Mesenchymal stem cell (in vitro differentiated cells and primary cell): ENCODE data around the gene CDC16.

ENCODE experiments used
- DNase-seq: peaks from one replicate; pipeline ENCODE4 v3.0.0-alpha.2; 2013
- H2AFZ ChIP-seq: one replicate; pipeline ENCODE4 v1.6.1; 2013; ENCODE audit warnings: low read depth, mild to moderate bottlenecking, control low read depth, inconsistent platforms, low read length, moderate library complexity
- H2AK5ac ChIP-seq: 2 replicates; pipeline ENCODE4 v1.6.1; 2013; ENCODE audit warnings: low read length, moderate library complexity, mild to moderate bottlenecking, inconsistent platforms; ENCODE audit not compliant: severe bottlenecking
- H2BK120ac ChIP-seq: one replicate; pipeline ENCODE4 v1.6.1; 2013; ENCODE audit warnings: low read depth, mild to moderate bottlenecking, inconsistent platforms, low read length, moderate library complexity
- H2BK12ac ChIP-seq, 2 experiments: one replicate each; pipeline ENCODE4 v1.6.1; 2013; ENCODE audit warnings: inconsistent platforms in 2 of 2, low read length in 2 of 2, mild to moderate bottlenecking in 2 of 2, moderate library complexity in 2 of 2, control low read depth in 1 of 2
- H2BK15ac ChIP-seq: one replicate; pipeline ENCODE4 v1.6.1; 2013; ENCODE audit warnings: mild to moderate bottlenecking, low read depth, inconsistent platforms; ENCODE audit not compliant: poor library complexity, severe bottlenecking
- H2BK5ac ChIP-seq: 2 replicates; pipeline ENCODE4 v1.6.1; 2013; ENCODE audit warnings: low read depth, mild to moderate bottlenecking, low read length, control low read depth, inconsistent platforms; ENCODE audit not compliant: poor library complexity, severe bottlenecking
- H3K14ac ChIP-seq, 2 experiments: one replicate each; pipeline ENCODE4 v1.6.1; 2013; ENCODE audit warnings: inconsistent platforms in 2 of 2, low read length in 2 of 2, control low read depth in 1 of 2, mild to moderate bottlenecking in 1 of 2, moderate library complexity in 1 of 2
- H3K18ac ChIP-seq, 2 experiments: one replicate each; pipeline ENCODE4 v1.6.1; 2013; ENCODE audit warnings: inconsistent platforms in 2 of 2, low read length in 2 of 2, control low read depth in 1 of 2, low read depth in 1 of 2, mild to moderate bottlenecking in 1 of 2
- H3K23ac ChIP-seq, 2 experiments: one replicate each; pipeline ENCODE4 v1.6.1; 2013; ENCODE audit warnings: inconsistent platforms in 2 of 2, low read length in 2 of 2, mild to moderate bottlenecking in 2 of 2, moderate library complexity in 2 of 2, control low read depth in 1 of 2
- H3K27ac ChIP-seq: 2 replicates; pipeline ENCODE4 v1.5.1; 2013; ENCODE audit warnings: mild to moderate bottlenecking, moderate library complexity, low read length, control low read depth, inconsistent platforms; ENCODE audit not compliant: poor library complexity, severe bottlenecking
- H3K27me3 ChIP-seq, 2 experiments: 2 replicates each; pipeline versions ENCODE4 v1.6.1 to v1.7.0; 2013; ENCODE audit warnings: low read length in 2 of 2, mild to moderate bottlenecking in 2 of 2, moderate library complexity in 2 of 2, control low read depth in 1 of 2, inconsistent platforms in 1 of 2; ENCODE audit not compliant: control insufficient read depth in 1 of 2, insufficient read depth in 1 of 2
- H3K36me3 ChIP-seq, 2 experiments: 2 replicates each; pipeline versions ENCODE4 v1.6.1 to v1.7.0; 2013; ENCODE audit warnings: low read length in 2 of 2, control low read depth in 1 of 2, inconsistent platforms in 1 of 2, low read depth in 1 of 2, mild to moderate bottlenecking in 1 of 2; ENCODE audit not compliant: insufficient read depth in 2 of 2, control insufficient read depth in 1 of 2
- H3K4ac ChIP-seq, 2 experiments: one replicate each; pipeline ENCODE4 v1.6.1; 2013; ENCODE audit warnings: inconsistent platforms in 2 of 2, low read length in 2 of 2, mild to moderate bottlenecking in 2 of 2, moderate library complexity in 2 of 2, control low read depth in 1 of 2, low read depth in 1 of 2
- H3K4me1 ChIP-seq: 2 replicates; pipeline ENCODE4 v1.6.1; 2013; ENCODE audit warnings: low read depth, low read length, control low read depth; ENCODE audit not compliant: control insufficient read depth, insufficient read depth
- H3K4me2 ChIP-seq: 2 replicates; pipeline ENCODE4 v1.6.1; 2013; ENCODE audit warnings: low read length, mild to moderate bottlenecking, inconsistent platforms; ENCODE audit not compliant: poor library complexity, severe bottlenecking
- H3K4me3 ChIP-seq, 2 experiments: 2 replicates each; pipeline versions ENCODE4 v1.5.1 to v1.7.0; 2013; ENCODE audit warnings: low read length in 2 of 2, mild to moderate bottlenecking in 2 of 2, control low read depth in 1 of 2, low read depth in 1 of 2; ENCODE audit not compliant: insufficient read depth in 1 of 2
- H3K79me1 ChIP-seq: replicated peaks from 2 replicates; pipeline ENCODE4 v1.6.1; 2013; ENCODE audit warnings: mild to moderate bottlenecking, control low read depth, low read length, inconsistent platforms; ENCODE audit not compliant: poor library complexity, severe bottlenecking
- H3K9ac ChIP-seq: 2 replicates; pipeline ENCODE4 v1.7.0; 2013; ENCODE audit warnings: mild to moderate bottlenecking, low read length, moderate library complexity
- H3K9me3 ChIP-seq: 2 replicates; pipeline ENCODE4 v1.7.0; 2013; ENCODE audit warnings: mild to moderate bottlenecking, low read length; ENCODE audit not compliant: control insufficient read depth
- H4K8ac ChIP-seq: one replicate; pipeline ENCODE4 v1.6.1; 2013; ENCODE audit warnings: inconsistent platforms, mild to moderate bottlenecking, low read length, moderate library complexity
- H4K91ac ChIP-seq: one replicate; pipeline ENCODE4 v1.6.1; 2013; ENCODE audit warnings: mild to moderate bottlenecking, low read length, inconsistent platforms
- WGBS: methylation state at CpG from one replicate; pipeline ENCODE4 v1.1.7; 2013; ENCODE audit warnings: mixed read lengths; 5-methylcytosine and 5-hydroxymethylcytosine counted together

CDC16 gene

DNA sequence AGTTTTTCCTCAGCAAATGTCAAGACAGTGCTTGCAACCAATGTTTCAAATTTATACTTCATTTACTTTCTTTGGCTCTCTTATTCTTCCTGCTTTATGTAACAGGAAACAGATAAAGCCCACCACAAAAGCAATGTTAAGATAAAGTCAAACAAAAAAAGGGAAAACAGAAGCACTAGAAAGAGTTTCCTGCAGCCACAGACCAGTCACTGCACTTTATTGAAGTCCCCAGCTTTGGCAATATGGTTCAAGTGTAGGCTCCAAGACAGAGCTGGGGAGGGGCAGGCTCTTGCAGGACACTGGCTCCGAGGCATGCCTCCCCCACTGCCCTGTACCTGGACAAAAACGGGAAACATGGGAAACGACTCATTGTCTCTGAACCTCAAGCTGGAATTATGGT is 15.3 kb upstream of the CDC16 start:
- WGBS: 75% methylated on average over 3 of the region's 3 CpGs

DNA sequence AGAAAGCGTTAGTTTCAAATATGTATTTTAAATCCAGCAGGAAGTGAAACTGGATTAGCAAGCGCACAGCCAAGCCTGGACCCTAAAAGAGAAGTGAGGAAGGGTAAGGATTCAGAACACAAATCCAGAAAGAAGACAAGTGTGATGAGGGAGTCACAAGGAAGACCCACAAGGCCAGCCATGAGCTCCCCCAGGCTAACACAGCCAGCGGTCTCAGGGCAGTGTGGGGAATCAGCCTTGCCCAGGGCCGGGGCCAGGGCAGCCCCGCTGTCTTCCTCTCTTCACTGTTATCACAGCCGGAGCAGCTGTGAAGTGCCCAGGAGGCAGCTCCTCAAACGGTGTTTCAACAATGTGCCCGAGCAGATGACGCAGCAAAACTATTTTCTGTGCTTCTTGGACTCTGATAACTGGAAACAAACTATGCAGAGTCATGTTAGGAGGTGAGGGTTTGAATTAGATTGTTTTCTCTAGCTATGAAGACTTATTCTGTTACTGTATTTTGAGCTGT is 12.2 kb upstream of the CDC16 start:
- no peak overlapping the region for H2BK5ac ChIP-seq
- no peak overlapping the region for H2BK120ac ChIP-seq
- no peak overlapping the region for H2BK12ac ChIP-seq
- no peak overlapping the region for H3K4ac ChIP-seq
- no peaks in the 10 kb centered on the region for H3K79me1 ChIP-seq
- peak overlapping the region; percentile 15 for H3K9ac ChIP-seq
- 80% methylated on average over 9 of the region's 9 CpGs for WGBS
- peaks cover 16% of the 10 kb centered on the region for H3K4me1 ChIP-seq
- H2BK15ac ChIP-seq: no peak overlapping the region
- H3K23ac ChIP-seq: no peak overlapping the region
- no peak overlapping the region for H2AFZ ChIP-seq
- no peaks in the 10 kb centered on the region for H3K9me3 ChIP-seq
- peak overlapping the region; percentile 19 for H3K27ac ChIP-seq
- no peak overlapping the region for H3K14ac ChIP-seq
- H4K91ac ChIP-seq: peak overlapping the region; percentile 70
- DNase-seq: no peak
- no peak overlapping the region for H2AK5ac ChIP-seq
- no peak overlapping the region for H3K4me3 ChIP-seq
- no peaks in the 10 kb centered on the region for H3K27me3 ChIP-seq
- H3K4me2 ChIP-seq: no peak overlapping the region
- H4K8ac ChIP-seq: no peak overlapping the region
- H3K18ac ChIP-seq: peak overlapping the region in 1 of 2 experiments; percentile 28
- H3K36me3 ChIP-seq: no peaks in the 10 kb centered on the region

More for the DNA sequence above, 15.3 kb upstream of the CDC16 start:
- no peak overlapping the region for H3K18ac ChIP-seq
- no peak overlapping the region for H3K4me3 ChIP-seq
- DNase-seq: no peak
- no peak overlapping the region for H2BK12ac ChIP-seq
- no peaks in the 10 kb centered on the region for H3K79me1 ChIP-seq
- no peak overlapping the region for H3K27ac ChIP-seq
- H3K4me2 ChIP-seq: no peak overlapping the region
- H3K27me3 ChIP-seq: peaks cover 6 to 10% of the 10 kb centered on the region in 2 experiments
- H3K9me3 ChIP-seq: no peaks in the 10 kb centered on the region
- no peak overlapping the region for H2AK5ac ChIP-seq
- no peak overlapping the region for H4K8ac ChIP-seq
- no peak overlapping the region for H2BK120ac ChIP-seq
- H2AFZ ChIP-seq: no peak overlapping the region
- H3K36me3 ChIP-seq: no peaks in the 10 kb centered on the region
- no peak overlapping the region for H3K14ac ChIP-seq
- no peak overlapping the region for H2BK5ac ChIP-seq
- H3K9ac ChIP-seq: no peak overlapping the region
- H3K23ac ChIP-seq: no peak overlapping the region
- H3K4me1 ChIP-seq: peaks cover 7% of the 10 kb centered on the region
- H3K4ac ChIP-seq: no peak overlapping the region
- no peak overlapping the region for H2BK15ac ChIP-seq
- no peak overlapping the region for H4K91ac ChIP-seq

DNA sequence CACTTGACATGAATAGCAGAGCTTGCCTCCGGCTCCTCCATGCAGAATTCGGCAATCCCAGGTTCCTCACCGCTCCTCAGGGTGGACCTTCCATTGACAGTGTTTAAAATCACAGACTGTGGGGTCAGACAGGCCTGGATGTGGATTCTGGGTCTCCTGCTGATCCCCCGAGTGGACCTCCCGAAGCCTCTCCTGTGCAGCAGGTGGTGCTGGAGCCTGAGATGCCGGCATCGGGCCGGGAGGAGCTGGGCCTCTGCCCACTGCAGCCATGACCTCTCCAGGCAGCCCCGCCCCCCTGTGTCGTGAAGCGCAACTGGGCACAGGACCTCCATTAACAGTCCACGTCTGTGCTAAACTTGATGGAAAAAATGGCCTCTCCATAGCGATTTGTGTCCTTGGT is 10.5 kb upstream of the CDC16 start:
- no peak overlapping the region for H2BK15ac ChIP-seq
- H3K4me3 ChIP-seq: no peak overlapping the region
- H3K4ac ChIP-seq: no peak overlapping the region
- no peak overlapping the region for H2BK12ac ChIP-seq
- 95% methylated on average over 13 of the region's 13 CpGs for WGBS
- no peaks in the 10 kb centered on the region for H3K36me3 ChIP-seq
- H2BK120ac ChIP-seq: no peak overlapping the region
- H2AFZ ChIP-seq: no peak overlapping the region
- H2AK5ac ChIP-seq: peak overlapping the region; percentile 10
- H3K79me1 ChIP-seq: no peaks in the 10 kb centered on the region
- H4K91ac ChIP-seq: no peak overlapping the region
- H3K14ac ChIP-seq: no peak overlapping the region
- H3K23ac ChIP-seq: no peak overlapping the region
- no peak overlapping the region for H3K27ac ChIP-seq
- H3K4me2 ChIP-seq: no peak overlapping the region
- DNase-seq: no peak
- no peak overlapping the region for H3K9ac ChIP-seq
- peaks cover 17% of the 10 kb centered on the region for H3K4me1 ChIP-seq
- no peak overlapping the region for H2BK5ac ChIP-seq
- no peaks in the 10 kb centered on the region for H3K9me3 ChIP-seq
- no peak overlapping the region for H3K18ac ChIP-seq
- H3K27me3 ChIP-seq: peaks cover 13% of the 10 kb centered on the region in 2 experiments
- H4K8ac ChIP-seq: no peak overlapping the region

DNA sequence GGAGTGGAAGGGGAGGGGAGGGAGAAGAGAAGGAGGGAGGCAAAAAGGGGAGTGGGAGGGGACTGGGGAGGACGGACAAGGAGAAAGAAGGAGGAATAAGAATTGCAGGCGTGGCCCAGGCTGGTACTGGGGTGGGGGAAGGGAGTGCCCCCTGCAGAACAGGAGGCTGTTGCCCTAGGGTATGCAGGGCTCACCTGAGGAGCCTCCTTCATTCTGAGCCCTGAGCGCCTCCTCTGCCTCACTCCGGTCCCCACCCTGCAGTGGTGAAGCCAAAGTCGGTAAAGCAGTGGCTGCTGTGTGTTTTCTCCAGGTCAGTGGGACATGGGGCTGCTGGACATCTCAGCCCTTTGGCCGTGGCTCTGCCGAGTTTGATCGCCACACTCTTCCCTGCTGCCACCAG is 9.1 kb upstream of the CDC16 start:
- H2AFZ ChIP-seq: no peak overlapping the region
- no peak overlapping the region for H2BK120ac ChIP-seq
- H3K4ac ChIP-seq: no peak overlapping the region

More for the DNA sequence above, 9.1 kb upstream of the CDC16 start:
- Histone ChIP-seq H3K14ac (no peak overlapping the region), H3K27ac (no peak overlapping the region), H3K27me3 (peaks cover 15 to 22% of the 10 kb centered on the region in 2 experiments), H3K23ac (no peak overlapping the region), H3K4me3 (no peak overlapping the region), H2BK15ac (no peak overlapping the region), H3K79me1 (no peaks in the 10 kb centered on the region), H3K4me1 (peaks cover 18% of the 10 kb centered on the region), H3K9ac (peak overlapping the region; percentile 22), H2BK5ac (no peak overlapping the region), H3K9me3 (no peaks in the 10 kb centered on the region), H3K36me3 (no peaks in the 10 kb centered on the region), H4K91ac (no peak overlapping the region), H3K18ac (no peak overlapping the region), H4K8ac (no peak overlapping the region), H2AK5ac (peak overlapping the region; percentile 71), H3K4me2 (no peak overlapping the region), H2BK12ac (no peak overlapping the region)
- no peak for DNase-seq
- 87% methylated on average over 7 of the region's 8 CpGs for WGBS
